Measurements from ENCODE around the gene TGIF2. TPM values are rescaled to one million over a fixed set of nuclear protein-coding genes. Genes with fewer than 3 reads are reported as not detected.
"Not testable (repeated sequence)": the region's sequence is repeated elsewhere in the genome, so short reads cannot be mapped to it uniquely, and the experiment has no call there.

The TGIF2 gene
- total RNA-seq, 1 experiment from 2014 or later: 17.1 TPM

DNA sequence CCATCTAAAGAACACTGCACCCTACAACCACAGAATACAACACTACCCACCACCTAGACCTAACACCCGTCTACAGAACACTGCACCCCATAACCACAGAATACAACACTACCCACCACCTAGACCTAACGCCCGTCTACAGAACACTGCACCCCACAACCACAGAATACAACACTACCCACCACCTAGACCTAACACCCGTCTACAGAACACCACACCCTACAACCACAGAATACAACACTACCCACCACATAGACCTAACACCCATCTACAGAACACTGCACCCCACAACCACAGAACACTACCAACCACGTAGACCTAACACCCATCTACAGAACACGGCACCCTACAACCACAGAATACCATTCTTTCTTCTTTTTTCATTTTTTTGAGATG is 8.7 kb upstream of the TGIF2 start:
- CTCF ChIA-PET; H4K20me1 ChIP-seq (ENCODE audit: insufficient read depth); H3K9ac ChIP-seq (ENCODE audit: low read length); H3K79me2 ChIP-seq (ENCODE audit: insufficient read depth, low read length); H3K4me1 ChIP-seq (ENCODE audit: control insufficient read depth in 1 of 2, insufficient read depth in 2 of 2, low read length in 2 of 2); POLR2A ChIA-PET; intact Hi-C loops (cut with micrococcal nuclease); H2AFZ ChIP-seq (ENCODE audit: low read depth, low read length, poor library complexity, severe bottlenecking); DNase-seq (ENCODE audit: low read depth, low spot score); BruUV-seq (replicated peaks); H3K27ac ChIP-seq (ENCODE audit: low read depth, low read length); H3K36me3 ChIP-seq (ENCODE audit: control insufficient read depth in 1 of 2, insufficient read depth in 2 of 2, low read length in 2 of 2); H3K4me2 ChIP-seq (ENCODE audit: low read length); H3K9me3 ChIP-seq (ENCODE audit: control insufficient read depth in 1 of 2, insufficient read depth in 1 of 2, low read depth in 1 of 2, low read length in 2 of 2); ATAC-seq; H3K9me2 ChIP-seq (ENCODE audit: insufficient read depth); H3K27me3 ChIP-seq (ENCODE audit: insufficient read depth, low read length); RAD21 ChIA-PET (ENCODE audit: low non-redundant PET in 1 of 2, low total read pairs in 2 of 2, uncharacterized antibody in 2 of 2, unreplicated experiment in 2 of 2); H3K4me3 ChIP-seq (replicated peaks in 1 of 2; ENCODE audit: low read depth in 1 of 2, low read length in 2 of 2): not testable (repeated sequence)

DNA sequence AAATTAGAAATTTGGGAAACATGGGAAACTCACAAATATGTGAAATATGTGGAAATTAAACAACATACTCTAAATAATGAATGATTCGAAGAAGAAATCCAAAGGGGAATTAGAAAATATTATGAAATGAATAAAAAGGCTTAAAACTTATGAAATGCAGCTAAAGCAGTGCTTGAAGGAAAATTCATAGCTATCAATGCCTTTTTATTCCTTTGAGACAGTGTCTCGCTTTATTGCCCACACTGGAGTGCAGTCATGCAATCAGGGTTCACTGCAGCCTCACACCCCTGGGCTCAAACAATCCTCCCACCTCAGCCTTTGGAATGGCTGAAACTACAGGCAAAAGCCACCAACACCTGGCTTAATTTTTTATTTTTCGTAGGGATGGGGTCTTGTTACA is 7.9 kb upstream of the TGIF2 start:
- no peak for DNase-seq (ENCODE audit: low read depth, low spot score)
- POLR2A ChIA-PET: no interaction called here
- no peak overlapping the region for H3K27ac ChIP-seq (ENCODE audit: low read depth, low read length)

More for the DNA sequence above, 7.9 kb upstream of the TGIF2 start:
- TF ChIP-seq CEBPB (IDR thresholded peaks at IDR 0.05; ENCODE audit: low read depth) (no peak), RAD21 (IDR thresholded peaks at IDR 0.05; ENCODE audit: low read depth) (no peak), MAX (IDR thresholded peaks at IDR 0.05) (no peak), FOSL1 (IDR thresholded peaks at IDR 0.05; ENCODE audit: low read depth) (no peak), ZNF274 (IDR thresholded peaks at IDR 0.05; ENCODE audit: low read depth, low read length) (no peak), REST (IDR thresholded peaks at IDR 0.05; ENCODE audit: low read depth) (no peak), JUND (IDR thresholded peaks at IDR 0.05) (no peak)
- TF ChIP-seq, protein P1, sequence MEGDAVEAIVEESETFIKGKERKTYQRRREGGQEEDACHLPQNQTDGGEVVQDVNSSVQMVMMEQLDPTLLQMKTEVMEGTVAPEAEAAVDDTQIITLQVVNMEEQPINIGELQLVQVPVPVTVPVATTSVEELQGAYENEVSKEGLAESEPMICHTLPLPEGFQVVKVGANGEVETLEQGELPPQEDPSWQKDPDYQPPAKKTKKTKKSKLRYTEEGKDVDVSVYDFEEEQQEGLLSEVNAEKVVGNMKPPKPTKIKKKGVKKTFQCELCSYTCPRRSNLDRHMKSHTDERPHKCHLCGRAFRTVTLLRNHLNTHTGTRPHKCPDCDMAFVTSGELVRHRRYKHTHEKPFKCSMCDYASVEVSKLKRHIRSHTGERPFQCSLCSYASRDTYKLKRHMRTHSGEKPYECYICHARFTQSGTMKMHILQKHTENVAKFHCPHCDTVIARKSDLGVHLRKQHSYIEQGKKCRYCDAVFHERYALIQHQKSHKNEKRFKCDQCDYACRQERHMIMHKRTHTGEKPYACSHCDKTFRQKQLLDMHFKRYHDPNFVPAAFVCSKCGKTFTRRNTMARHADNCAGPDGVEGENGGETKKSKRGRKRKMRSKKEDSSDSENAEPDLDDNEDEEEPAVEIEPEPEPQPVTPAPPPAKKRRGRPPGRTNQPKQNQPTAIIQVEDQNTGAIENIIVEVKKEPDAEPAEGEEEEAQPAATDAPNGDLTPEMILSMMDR (IDR thresholded peaks at IDR 0.05 in 2 of 3, conservative IDR thresholded peaks at IDR 0.05 in 1 of 3; ENCODE audit: borderline replicate concordance in 1 of 3, insufficient read depth in 1 of 3, low read depth in 2 of 3, low read length in 2 of 3): no peak
- Histone ChIP-seq H3K4me3 (replicated peaks in 1 of 2; ENCODE audit: low read depth in 1 of 2, low read length in 2 of 2) (no peak overlapping the region), H4K20me1 (ENCODE audit: insufficient read depth) (no peaks in the 10 kb centered on the region), H3K4me1 (ENCODE audit: control insufficient read depth in 1 of 2, insufficient read depth in 2 of 2, low read length in 2 of 2) (peaks cover 0 to 6% of the 10 kb centered on the region in 2 experiments; a peak in 1 of 4 replicates), H3K79me2 (ENCODE audit: insufficient read depth, low read length) (no peaks in the 10 kb centered on the region), H2AFZ (ENCODE audit: low read depth, low read length, poor library complexity, severe bottlenecking) (no peak overlapping the region), H3K4me2 (ENCODE audit: low read length) (no peak overlapping the region), H3K36me3 (ENCODE audit: control insufficient read depth in 1 of 2, insufficient read depth in 2 of 2, low read length in 2 of 2) (no peaks in the 10 kb centered on the region), H3K9me3 (ENCODE audit: control insufficient read depth in 1 of 2, insufficient read depth in 1 of 2, low read depth in 1 of 2, low read length in 2 of 2) (peaks cover 0 to 4% of the 10 kb centered on the region in 2 experiments; a peak in 1 of 4 replicates), H3K9me2 (ENCODE audit: insufficient read depth) (no peaks in the 10 kb centered on the region), H3K27me3 (ENCODE audit: insufficient read depth, low read length) (no peaks in the 10 kb centered on the region), H3K9ac (ENCODE audit: low read length) (no peak overlapping the region)
- no TSS peak for BruUV-seq (replicated peaks)
- ChIA-PET CTCF (no interaction called here), RAD21 (ENCODE audit: low non-redundant PET in 1 of 2, low total read pairs in 2 of 2, uncharacterized antibody in 2 of 2, unreplicated experiment in 2 of 2) (no interaction called here)
- no peak for ATAC-seq
- intact Hi-C loops (cut with micrococcal nuclease): no loop called here
